GM18511 (cell line): ENCODE data around the gene SMARCA4.

Experiments used
- ATAC-seq: cut with Tn5 transposase; IDR thresholded peaks from one replicate; pipeline ENCODE4 v1.9.1; 2021; ENCODE audit warnings: mild to moderate bottlenecking, moderate library complexity; ENCODE audit not compliant: unreplicated experiment

Gene SMARCA4

DNA sequence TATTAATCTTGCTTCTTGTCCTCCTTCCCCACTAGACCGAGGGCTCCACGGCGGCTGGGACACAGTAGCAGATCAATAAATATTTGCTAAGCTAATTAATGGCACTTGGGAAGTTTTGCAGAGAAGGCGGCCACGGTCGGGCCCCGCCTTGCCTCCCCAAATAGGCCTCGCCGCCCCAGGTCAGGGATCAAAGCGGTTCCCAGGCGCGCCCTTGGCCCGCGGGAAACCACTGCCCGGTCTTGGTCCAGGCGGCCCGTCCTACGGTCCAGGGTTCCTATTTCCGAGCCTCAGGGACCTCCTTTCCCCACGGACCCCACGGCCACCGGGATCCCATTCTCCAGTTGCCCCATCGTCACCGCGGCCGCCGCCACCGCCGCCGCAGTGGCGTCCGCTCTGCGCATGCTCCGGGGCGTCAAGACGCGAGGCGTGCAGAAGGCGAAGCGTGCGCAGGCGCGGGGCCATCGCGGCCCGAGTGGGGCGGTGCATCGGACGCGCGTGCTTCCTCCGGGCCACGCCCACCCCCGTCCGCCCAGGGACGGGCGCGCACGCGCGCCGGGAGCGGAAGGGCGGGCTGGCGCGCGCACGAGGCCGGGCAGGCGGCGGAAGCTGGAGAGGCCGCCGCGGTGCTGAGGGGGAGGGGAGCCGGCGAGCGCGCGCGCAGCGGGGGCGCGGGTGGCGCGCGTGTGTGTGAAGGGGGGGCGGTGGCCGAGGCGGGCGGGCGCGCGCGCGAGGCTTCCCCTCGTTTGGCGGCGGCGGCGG is at the start of gene SMARCA4:
SMARCA4 (plus strand) TSS at position 717 of the 759 bp plus-strand sequence. CDS start 23,122 bp downstream, outside the sequence.
- peak; percentile 79 for ATAC-seq

DNA sequence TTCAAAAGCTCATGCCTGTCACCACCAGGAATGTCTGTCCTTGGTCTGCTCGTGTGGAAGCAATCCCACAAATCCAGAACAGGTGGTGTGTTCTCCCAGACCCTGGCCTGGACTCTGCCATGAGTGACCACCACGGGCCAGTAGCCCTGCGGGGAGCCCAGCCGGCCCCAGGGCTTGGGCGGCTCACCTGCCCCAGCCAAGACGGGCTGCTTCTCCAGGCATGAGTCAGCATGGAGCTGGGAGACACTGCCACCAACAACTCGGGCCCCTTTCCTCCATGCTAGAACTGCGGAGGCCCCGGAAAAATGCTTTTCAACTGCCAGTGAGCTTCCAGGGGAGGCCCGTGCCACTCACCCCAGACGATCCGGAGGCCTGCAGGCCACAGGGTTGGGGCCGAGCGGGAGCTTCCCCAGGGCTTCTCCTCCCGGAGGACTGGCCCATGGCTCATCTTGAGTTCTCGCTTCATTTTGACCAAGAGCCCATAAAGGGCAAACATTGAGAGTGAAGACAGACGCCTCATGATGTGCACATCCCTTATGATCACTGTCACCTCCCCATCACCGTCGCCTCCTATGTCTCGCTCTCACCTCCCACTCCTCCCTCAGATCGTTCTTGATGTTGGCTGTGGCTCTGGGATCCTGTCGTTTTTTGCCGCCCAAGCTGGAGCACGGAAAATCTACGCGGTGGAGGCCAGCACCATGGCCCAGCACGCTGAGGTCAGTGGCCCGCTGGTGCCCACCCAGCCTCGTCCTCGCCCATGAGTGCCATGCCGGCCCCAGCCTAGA is 49.1 kb upstream of the SMARCA4 start:
- no peak for ATAC-seq

DNA sequence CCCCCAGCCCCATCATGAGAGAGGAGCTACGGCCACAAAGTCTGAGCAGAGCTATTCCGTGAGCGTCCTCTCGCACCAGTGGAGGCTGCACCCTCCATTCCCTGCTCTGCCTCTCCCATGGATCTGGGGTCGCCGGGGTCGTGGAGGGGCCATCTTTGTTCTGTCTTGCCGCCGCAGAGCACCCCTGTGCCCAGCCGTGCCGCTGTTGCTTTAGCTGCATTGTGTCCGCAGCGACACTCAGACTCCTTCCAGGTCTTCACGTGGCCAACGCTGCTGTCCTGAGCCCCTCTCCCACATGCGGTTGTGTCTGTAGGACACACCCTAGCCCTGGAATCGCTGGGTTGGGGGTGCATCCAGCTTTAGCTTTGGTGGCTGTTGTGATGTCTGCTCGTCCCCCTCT is 48.2 kb upstream of the SMARCA4 start:
- ATAC-seq, result no peak

DNA sequence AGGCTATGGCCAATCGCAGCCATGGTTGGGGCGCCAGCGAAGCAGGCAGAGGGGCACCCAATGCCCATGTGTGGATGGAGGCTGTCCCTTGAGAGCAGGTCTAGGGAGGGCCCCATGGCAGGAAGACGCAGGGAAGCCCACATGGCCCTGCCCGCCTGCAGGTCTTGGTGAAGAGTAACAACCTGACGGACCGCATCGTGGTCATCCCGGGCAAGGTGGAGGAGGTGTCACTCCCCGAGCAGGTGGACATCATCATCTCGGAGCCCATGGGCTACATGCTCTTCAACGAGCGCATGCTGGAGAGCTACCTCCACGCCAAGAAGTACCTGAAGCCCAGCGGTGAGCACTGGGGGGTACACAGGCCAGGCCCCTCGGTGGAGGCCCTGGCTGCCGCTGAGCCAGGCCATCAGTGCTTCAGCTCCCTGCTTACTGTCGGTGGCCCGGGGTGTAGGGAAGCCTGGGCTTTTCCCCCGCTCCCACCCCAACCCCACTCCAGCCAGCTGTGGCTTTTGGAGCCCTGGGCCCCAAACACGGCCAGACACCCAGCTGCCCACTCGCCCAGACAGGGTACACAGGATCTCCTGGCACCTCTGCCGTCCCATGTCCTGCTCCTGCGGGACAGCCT is 47.0 kb upstream of the SMARCA4 start:
- no peak for ATAC-seq

DNA sequence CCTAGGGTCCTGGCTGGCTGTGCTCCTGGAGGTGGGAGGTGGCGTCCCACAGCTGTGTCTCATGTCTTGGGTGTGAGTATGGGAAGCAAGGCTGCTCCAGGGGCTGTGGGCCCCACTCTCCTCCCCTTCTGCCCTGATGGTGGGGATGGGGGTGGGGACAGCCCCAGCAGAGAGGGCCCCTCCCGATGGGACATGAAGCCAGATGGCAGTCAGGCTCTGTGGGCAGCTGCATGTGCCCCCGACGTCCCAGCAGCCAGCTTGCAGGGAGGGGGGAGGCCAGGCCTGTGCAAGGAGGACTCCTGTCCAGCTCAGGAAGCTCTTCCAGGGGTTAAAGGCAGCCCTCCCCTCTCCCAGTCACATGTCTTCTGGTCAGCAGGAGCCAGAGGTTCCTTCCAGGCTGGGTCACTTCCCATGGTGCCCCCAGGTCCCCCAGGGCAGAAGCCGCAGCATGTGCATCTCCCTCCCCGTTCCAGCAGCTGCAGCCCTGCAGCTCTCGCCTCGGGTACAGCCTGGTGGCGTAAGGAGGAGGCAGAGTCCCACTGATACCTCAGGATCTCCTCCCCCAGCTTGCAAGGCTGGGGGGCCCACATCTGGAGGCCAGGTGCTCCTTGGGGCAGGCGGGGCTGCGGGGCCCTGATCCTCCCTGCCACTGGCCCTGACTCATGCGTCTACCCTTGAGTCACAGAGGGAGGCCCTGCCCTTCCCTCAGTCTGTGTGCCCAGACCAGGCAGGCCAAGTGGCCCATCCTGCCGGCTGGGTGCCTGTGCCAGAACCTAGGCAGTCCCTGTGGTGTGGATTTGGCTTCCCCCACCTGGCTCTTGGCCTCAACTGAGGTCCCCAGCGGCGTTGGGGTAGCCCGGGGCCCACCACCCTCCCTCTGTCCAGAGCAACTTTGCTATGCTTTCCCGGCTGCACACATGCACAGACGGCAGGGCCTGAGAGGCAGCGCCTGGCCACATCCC is 45.4 kb upstream of the SMARCA4 start:
- no peak for ATAC-seq

DNA sequence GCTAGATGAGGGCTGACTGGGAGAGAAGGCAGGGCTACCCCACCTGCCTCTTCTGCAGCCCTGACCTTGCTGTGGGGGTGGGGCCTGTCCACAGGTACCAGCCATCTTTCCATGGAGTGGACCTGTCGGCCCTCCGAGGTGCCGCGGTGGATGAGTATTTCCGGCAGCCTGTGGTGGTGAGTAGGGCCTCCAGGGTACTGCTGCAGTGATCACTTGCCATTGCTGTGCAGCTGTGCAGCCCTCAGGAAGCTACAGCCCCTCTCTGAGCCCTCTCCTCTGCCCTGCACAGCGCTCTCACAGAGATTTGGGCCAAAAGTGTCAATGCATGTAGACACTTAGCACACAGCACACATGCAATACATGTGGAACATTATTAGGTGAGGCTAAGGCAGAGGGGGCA is 44.2 kb upstream of the SMARCA4 start:
- ATAC-seq, result no peak

DNA sequence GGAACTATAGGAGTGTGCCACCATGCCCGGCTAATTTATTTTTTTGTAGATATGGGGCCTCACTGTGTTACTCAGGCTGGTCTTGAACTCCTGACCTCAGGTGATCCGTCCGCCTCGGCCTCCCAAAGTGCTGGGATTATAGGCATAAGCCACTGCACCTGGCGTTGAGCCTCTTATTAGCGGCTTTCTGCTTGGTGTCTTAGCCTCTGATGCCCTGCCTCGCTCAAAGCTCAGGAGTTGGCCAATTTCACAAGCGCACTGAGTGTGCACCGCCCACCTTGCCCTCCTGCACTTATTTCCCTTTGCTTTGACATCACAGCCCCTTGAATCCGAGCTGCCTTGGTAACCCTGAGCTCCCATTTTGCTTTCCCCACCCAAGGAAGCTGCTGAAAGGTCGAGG is 42.5 kb upstream of the SMARCA4 start:
- ATAC-seq, result no peak

DNA sequence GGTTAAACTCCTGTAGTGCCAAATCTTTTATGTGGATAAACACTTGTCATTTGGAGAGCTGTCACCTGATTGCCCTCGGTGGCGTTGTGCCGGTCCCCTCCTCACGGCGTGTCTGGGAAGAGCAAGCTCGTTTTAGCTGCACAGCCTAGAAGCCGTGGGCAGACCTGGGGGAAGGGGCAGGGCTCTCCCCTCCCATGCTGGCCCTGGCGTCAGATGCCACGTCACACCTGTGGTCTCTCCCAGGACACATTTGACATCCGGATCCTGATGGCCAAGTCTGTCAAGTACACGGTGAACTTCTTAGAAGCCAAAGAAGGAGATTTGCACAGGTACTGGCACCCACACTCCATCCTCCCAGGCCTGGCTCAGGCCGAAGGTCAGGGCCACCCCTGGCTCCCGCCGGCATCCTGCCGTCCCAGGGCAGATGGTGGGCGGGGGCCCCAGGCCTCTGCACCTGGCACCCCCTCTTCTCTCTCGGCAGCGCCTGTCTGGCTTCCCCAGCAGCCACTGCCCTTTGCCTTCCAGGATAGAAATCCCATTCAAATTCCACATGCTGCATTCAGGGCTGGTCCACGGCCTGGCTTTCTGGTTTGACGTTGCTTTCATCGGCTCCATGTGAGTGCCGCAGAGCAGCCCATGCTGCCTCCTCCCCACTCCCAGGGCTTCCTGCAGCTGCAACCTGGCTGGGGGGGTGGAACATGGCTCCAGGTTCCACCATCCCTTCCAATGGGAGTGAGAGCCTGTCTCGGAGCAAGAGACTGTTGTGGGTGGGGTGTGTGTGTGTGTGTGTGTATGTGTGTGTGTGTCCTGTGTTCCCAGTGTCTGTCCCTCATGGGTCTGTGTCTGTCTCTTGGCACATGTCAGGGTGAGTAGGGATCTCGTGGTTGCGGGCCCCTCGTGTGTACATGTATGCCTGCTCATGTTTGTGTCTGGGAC is 41.2 kb upstream of the SMARCA4 start:
- no peak for ATAC-seq

DNA sequence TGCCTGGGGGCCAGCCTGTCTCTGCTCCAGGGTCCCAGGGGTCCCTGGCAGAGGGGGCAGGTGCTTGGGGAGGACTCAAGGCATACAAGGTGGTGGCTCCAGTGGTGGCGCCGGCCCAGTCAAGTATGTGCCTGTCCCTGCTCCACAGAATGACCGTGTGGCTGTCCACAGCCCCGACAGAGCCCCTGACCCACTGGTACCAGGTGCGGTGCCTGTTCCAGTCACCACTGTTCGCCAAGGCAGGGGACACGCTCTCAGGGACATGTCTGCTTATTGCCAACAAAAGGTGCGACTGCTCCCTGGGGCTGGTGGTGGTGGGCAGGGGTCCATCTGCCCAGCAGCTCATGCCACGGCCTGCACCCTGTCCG is 40.6 kb upstream of the SMARCA4 start:
- ATAC-seq, result no peak

DNA sequence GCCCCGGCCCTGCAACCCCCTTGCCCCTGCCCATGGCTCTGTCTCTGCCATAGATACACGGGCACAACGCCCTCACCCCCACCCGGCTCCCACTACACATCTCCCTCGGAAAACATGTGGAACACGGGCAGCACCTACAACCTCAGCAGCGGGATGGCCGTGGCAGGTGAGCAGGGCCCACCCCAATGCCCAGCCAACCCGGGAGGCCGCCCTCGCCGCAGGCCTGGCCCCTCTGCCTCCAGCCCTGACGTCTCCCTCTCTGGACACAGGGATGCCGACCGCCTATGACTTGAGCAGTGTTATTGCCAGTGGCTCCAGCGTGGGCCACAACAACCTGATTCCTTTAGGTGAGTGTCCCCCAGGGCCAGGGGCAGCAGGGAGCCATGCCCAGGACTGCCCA is 40.0 kb upstream of the SMARCA4 start:
- no peak for ATAC-seq

DNA sequence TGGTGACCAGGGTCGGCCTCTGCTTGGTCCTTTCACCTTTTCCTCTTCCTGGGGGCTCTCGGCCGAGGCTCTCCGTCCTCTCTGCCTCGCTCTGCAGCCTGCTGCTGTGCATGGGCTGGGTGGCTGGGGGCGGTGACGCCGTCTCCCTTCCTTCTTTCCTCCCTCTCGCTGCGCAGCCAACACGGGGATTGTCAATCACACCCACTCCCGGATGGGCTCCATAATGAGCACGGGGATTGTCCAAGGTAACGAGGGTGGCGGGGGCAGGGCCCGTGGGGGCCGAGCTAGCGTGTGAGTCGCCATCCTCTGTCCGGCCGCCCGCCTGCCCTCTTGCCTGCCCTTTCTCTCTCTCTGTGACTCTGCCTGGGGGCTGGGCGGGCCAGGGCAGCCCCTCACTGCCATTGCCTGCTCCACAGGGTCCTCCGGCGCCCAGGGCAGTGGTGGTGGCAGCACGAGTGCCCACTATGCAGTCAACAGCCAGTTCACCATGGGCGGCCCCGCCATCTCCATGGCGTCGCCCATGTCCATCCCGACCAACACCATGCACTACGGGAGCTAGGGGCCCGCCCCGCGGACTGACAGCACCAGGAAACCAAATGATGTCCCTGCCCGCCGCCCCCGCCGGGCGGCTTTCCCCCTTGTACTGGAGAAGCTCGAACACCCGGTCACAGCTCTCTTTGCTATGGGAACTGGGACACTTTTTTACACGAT is 39.5 kb upstream of the SMARCA4 start:
- ATAC-seq, result no peak

DNA sequence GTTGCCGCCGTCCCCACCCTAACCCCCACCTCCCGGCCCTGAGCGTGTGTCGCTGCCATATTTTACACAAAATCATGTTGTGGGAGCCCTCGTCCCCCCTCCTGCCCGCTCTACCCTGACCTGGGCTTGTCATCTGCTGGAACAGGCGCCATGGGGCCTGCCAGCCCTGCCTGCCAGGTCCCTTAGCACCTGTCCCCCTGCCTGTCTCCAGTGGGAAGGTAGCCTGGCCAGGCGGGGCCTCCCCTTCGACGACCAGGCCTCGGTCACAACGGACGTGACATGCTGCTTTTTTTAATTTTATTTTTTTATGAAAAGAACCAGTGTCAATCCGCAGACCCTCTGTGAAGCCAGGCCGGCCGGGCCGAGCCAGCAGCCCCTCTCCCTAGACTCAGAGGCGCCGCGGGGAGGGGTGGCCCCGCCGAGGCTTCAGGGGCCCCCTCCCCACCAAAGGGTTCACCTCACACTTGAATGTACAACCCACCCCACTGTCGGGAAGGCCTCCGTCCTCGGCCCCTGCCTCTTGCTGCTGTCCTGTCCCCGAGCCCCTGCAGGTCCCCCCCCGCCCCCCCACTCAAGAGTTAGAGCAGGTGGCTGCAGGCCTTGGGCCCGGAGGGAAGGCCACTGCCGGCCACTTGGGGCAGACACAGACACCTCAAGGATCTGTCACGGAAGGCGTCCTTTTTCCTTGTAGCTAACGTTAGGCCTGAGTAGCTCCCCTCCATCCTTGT is 38.8 kb upstream of the SMARCA4 start:
- no peak for ATAC-seq

DNA sequence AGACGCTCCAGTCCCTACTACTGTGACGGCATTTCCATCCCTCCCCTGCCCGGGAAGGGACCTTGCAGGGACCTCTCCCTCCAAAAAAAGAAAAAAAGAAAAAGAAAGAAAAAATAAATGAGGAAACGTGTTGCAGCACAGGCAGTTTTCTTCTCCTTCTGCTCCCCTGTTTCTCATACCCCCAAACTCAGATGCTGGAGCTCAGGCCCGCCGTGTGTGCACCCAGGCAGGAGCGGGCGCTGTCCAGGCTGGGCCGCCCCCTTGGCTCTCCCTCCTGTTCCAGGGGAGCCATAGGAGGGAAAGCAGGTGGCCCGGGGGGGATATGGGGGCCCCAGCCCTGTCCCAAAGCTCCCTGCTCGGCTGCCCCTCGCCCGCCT is 38.2 kb upstream of the SMARCA4 start:
- ATAC-seq, result no peak

DNA sequence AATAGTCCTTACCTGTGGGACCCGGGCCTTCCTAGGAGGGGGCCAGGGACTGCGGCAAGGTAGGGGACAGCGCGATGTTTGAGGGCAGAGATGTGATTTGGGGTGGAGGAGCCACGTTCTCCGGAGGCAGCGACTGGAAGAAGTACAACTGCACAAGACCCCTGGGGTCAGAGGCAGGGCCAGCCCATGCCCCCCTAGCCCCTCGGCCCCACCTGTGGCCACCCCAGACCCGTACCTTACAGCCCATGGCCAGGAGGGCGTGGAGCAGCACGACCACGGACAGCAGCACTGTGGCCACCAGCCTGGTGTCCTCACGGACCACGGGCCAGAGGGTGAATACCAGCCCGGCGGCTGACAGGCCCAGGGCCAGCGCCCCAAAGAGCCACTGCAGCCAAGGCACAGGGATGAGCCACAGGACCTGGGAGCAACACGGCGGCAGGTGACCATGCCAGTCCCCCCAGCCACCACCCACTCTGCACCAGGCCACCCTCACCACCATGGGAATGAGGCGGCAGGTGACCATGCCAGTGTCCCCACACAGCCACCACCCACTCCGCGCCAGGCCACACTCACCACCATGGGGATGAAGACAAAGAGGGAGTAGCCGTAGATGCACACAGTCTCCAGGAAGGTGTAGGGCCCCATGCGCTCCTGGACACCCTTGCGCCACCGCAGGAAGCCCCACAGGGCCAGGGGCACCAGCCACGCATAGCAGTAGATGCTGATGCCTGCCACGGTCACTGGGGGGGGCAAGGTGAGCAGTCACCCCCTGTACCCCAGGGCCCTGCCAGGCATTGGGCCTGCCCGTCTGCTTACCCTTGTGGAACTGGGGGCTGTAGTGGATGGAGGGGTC is 37.3 kb upstream of the SMARCA4 start:
- ATAC-seq, result no peak

DNA sequence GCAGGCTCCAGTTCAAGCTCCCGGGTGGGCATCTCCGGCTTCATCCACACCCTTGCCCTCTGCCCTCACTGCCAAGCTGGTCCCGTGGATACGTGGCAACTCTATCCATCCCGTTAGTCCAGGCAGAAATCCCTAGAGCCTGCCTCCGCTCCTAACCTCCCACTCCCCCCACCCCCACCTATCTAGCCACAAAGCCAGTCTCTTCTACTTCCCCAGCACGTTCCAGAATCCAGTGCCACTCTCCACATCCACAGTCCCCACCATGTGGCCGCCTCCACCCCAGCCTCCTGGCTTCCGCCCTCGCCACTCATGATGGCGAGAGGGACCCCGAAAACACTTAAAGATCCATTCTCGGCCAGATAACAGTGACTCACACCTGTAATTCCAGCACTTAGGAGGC is 36.2 kb upstream of the SMARCA4 start:
- ATAC-seq, result no peak

DNA sequence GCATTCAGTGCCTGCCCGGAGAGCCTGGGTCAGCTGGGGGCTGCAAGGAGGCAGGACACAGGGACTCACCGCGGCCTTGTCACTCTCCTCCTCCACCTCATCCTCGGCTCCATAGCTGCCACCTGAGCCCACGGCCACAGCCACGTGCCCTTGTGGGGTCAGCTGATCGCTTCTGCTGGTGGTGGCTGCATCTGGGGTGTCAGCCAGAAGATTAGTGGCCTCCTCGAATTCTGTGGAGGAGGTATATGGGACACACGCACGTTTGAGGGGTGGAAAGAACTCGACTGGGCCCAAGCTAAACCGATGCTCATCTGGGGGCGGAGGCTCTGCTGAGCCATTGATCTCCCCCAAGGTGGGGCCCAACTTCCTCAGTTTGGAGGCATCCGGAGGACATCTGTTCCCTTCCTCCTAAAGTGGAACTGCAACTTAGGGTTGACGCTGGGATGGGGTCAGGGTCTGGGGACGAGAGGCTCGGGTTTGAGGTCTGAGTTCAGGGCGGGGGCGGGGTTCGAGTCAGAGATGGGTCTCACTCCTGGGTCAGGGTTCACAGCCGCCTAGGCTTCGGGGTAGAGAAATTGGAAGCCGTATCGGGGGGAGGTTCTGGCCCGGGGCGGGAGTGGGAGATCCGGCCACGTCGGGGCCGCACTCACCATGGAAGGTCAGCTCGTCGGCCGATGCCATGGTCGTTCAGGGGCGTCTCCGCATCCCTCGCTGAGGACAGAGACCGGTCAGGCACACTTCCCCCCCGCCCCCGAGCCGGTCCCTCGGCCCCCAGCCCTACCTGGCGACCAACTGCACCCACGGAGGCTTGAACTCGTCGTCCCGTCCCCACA is 32.9 kb upstream of the SMARCA4 start:
- no peak for ATAC-seq
